Measurements from ENCODE around the gene PLEK.

- TF ChIP-seq CTCF (IDR thresholded peaks at IDR 0.05; ENCODE audit: poor library complexity, severe bottlenecking) (no peak), MXI1 (conservative IDR thresholded peaks at IDR 0.05; ENCODE audit: poor library complexity, severe bottlenecking) (no peak), RAD21 (conservative IDR thresholded peaks at IDR 0.05) (no peak), POLR2AphosphoS5 (IDR thresholded peaks at IDR 0.05) (no peak), TAF1 (IDR thresholded peaks at IDR 0.05; ENCODE audit: low read depth) (no peak), EZH2 (IDR thresholded peaks at IDR 0.05; ENCODE audit: borderline replicate concordance, insufficient read depth, low read length, poor library complexity, severe bottlenecking) (no peak)
- TF ChIP-seq, protein P1, sequence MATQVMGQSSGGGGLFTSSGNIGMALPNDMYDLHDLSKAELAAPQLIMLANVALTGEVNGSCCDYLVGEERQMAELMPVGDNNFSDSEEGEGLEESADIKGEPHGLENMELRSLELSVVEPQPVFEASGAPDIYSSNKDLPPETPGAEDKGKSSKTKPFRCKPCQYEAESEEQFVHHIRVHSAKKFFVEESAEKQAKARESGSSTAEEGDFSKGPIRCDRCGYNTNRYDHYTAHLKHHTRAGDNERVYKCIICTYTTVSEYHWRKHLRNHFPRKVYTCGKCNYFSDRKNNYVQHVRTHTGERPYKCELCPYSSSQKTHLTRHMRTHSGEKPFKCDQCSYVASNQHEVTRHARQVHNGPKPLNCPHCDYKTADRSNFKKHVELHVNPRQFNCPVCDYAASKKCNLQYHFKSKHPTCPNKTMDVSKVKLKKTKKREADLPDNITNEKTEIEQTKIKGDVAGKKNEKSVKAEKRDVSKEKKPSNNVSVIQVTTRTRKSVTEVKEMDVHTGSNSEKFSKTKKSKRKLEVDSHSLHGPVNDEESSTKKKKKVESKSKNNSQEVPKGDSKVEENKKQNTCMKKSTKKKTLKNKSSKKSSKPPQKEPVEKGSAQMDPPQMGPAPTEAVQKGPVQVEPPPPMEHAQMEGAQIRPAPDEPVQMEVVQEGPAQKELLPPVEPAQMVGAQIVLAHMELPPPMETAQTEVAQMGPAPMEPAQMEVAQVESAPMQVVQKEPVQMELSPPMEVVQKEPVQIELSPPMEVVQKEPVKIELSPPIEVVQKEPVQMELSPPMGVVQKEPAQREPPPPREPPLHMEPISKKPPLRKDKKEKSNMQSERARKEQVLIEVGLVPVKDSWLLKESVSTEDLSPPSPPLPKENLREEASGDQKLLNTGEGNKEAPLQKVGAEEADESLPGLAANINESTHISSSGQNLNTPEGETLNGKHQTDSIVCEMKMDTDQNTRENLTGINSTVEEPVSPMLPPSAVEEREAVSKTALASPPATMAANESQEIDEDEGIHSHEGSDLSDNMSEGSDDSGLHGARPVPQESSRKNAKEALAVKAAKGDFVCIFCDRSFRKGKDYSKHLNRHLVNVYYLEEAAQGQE (IDR thresholded peaks at IDR 0.05; ENCODE audit: borderline replicate concordance) = no peak
Measured at GRCh38 chr2:68356599-68357239, 8.4 kb upstream of the PLEK start.
